Erythroblast (primary cell): ENCODE measurements around the gene POT1.

Experiments used
- DNase-seq, 2 experiments: peaks; one replicate each; lab custom pipeline; 2025; lab: John Stamatoyannopoulos, UW
- GATA1 ChIP-seq: IDR thresholded peaks from 2 replicates; pipeline ENCODE4 v1.6.1; 2011; ENCODE audit warnings: low read depth, mild to moderate bottlenecking, control low read depth, low read length, moderate library complexity
- POLR2A ChIP-seq: IDR thresholded peaks from 2 replicates; pipeline ENCODE4 v1.6.1; 2011; ENCODE audit warnings: mild to moderate bottlenecking, low read length

POT1 gene

GRCh38 chr7:124887247-124887646 is 42.4 kb downstream of the POT1 start:
- DNase-seq, result no peak
- TF ChIP-seq GATA1, result no peak
- TF ChIP-seq POLR2A, result no peak

DNA sequence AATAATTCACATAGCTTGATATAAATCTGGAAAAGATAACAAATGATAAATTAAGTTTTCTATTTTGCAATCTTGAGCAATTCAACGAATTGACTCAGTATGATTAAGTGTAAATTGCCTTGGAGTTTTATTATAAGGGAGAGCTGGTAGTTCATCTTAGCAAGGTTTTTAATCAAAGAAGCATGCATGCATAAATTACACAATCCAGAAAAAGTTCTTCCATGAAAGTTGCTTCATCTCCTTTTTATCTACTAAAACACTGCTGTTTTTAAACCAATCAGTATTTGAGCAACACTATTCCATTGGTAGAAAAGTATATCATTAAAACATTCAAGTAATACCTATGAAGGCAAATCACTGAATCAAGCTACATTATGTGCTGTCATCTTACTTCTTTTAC is 47.6 kb downstream of the POT1 start:
- no peak for DNase-seq
- TF ChIP-seq POLR2A, result no peak
- TF ChIP-seq GATA1, result no peak

DNA sequence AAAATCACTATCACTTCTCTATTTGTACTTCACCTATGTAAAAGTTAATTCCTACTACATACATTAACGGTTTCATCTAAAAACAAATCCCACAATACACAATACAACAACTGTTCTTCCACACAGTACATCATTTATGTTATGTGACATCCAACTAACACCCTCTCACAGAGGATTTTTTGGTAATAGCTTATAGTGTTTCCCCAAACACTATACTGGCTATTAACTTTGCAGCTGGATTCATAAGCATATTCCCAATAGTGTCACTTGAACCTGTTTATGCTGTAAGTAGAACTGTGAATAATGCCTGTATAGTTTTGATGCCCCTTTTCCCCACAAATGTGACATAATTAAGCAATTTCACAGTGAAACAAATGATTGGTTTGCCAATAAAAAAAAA is 49.9 kb downstream of the POT1 start:
- TF ChIP-seq GATA1, result no peak
- TF ChIP-seq POLR2A, result no peak
- DNase-seq, result no peak

- no peak for TF ChIP-seq POLR2A
- TF ChIP-seq GATA1, result no peak
Measured at GRCh38 chr7:124879103-124879502, 50.5 kb downstream of the POT1 start.

DNA sequence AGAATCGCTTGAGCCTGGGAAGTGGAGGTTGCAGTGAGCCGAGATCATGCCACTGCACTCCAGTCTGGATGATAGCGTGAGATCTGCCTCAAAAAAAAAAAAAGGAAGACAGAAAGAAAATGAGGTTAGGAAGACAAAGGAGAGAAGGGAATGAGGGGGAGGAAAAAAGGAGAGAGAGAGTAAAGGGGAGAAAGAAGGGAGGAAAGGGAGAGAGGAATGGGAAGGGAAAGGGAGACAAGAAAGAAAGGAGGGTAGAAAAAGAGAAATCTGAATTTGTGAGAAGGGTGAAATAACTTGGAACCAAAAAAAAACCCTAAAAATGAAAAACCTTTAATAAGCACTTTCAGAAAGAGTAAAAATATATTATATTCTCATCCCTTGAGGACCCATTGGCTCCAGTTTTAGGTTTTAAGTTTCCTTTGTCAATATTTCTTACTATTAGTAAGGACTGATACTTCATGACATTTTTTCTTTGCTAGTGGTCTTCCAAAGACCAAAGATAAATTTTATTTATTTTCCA is 54.9 kb downstream of the POT1 start:
- TF ChIP-seq POLR2A (no peak), GATA1 (no peak)
- no peak for DNase-seq

More at GRCh38 chr7:124879103-124879502, 50.5 kb downstream of the POT1 start:
- DNase-seq, result no peak

DNA sequence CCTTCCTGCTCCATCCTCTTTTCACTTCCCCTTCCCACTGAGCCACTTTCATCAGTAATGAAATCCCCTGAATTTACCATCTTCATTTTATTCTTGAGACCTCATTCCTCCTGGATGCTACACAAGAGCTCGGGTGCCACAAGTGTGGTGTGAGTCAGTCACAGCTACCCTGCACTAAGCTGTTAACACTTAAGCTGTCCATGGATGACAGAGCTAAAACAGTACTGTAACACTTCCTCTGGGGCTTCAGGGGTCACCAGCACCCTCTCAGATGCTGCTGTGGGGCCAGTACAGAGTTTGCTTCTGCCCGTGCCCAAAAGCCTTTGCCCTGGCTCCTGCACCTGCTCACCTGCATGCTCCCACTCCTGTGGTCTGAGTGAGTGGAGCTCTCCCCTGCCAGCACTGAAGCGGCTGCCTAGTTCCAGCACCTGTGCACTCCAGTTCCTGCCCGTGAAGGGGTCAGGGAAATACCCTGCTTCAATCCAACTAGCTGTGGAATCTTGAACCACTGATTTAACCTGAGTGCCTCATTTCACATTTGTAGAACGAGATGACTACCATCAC is 71.9 kb downstream of the POT1 start:
- no peak for DNase-seq
- TF ChIP-seq GATA1, result no peak
- TF ChIP-seq POLR2A, result no peak

DNA sequence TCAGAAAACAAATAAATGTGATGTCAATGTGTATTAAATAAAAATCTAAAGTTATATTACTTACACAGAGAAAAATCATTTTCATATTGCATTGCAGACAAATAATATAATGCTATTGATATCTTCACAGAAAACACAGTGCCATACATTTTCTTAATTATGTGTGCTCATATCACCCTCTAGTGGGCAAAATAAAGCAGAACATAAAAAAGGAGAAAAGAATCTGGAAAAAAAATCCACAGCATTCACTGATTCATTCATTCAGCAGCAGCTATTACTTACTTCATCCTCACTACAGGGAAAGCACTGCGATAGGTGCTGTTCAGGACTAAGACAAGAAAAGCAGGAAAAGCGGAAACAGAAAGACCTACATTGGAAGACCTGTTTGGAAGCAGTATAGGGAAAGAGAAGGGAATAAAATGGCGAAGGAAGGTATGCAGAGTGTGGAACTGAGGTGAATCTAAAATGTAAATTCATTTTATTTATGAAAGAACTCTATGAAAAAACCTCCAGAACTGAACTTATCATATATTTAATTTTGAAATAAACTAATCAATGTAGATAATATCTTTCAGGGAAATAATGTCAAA is 73.2 kb downstream of the POT1 start:
- peak; percentile 23 to 55 for DNase-seq

DNA sequence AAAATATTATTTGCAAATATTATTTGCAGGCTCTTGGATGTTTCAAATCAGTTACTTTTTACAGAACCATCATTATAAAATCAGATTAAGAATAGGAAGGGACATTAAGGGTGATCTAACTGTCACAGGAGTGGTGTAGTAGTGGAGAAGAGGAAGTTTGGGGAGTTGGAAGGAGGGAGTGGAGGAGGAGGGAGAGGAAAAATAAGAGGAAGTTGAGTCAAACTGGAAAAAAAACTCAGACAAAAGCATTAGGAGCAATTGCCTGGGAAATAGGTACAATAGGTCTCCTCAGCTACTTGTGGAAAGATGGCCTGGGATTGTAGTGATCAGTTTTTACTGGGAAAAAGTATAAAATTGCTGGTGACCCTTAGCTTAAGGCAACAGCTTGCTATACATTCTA is 86.3 kb downstream of the POT1 start:
- no peak for DNase-seq
- no peak for TF ChIP-seq GATA1
- no peak for TF ChIP-seq POLR2A

More for the DNA sequence above, 73.2 kb downstream of the POT1 start:
- TF ChIP-seq GATA1 (no peak), POLR2A (no peak)

DNA sequence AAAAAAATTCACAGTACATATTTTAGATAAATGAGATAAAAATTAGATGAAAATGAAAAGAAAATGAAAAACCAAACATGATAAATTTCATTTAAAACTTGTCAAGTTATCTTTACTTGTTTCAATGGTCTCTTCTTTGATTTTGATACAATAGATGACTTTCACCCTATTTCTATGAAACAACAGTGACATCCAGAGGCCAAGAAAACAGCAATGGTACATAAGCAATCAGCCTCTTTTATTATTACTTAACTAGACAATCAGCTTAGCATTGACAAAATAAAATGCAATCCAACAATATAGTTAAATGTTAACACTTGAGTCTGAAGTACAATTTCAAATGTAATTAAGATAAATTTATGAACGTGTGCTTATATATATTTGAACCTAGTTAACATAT is 89.2 kb downstream of the POT1 start:
- DNase-seq, result no peak
- TF ChIP-seq GATA1 (no peak), POLR2A (no peak)

DNA sequence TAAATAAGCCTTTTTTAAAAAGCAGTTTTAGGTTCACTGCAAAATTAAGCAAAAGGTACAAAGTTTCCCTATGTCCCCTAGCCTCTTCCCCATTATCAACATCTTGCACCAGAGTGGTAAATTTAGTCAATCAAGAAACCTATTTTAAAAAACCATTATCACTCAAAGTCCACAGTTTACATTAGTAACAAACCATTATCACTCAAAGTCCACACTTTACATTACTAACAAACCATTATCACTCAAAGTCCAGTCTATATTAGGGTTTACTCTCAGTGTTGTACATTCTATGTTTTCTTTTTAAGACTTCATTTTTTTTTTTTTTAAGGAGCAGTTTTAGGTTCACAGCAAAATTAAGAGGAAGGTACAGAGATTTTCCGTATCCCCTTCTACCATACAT is 89.9 kb downstream of the POT1 start:
- TF ChIP-seq POLR2A (no peak), GATA1 (no peak)
- DNase-seq, result no peak

- TF ChIP-seq GATA1, result no peak
- TF ChIP-seq POLR2A, result no peak
- DNase-seq, result no peak
Measured at GRCh38 chr7:124836173-124836572, 93.5 kb downstream of the POT1 start.

GRCh38 chr7:124818807-124819206 is 110.8 kb downstream of the POT1 start:
- TF ChIP-seq POLR2A, result no peak
- TF ChIP-seq GATA1, result no peak

DNA sequence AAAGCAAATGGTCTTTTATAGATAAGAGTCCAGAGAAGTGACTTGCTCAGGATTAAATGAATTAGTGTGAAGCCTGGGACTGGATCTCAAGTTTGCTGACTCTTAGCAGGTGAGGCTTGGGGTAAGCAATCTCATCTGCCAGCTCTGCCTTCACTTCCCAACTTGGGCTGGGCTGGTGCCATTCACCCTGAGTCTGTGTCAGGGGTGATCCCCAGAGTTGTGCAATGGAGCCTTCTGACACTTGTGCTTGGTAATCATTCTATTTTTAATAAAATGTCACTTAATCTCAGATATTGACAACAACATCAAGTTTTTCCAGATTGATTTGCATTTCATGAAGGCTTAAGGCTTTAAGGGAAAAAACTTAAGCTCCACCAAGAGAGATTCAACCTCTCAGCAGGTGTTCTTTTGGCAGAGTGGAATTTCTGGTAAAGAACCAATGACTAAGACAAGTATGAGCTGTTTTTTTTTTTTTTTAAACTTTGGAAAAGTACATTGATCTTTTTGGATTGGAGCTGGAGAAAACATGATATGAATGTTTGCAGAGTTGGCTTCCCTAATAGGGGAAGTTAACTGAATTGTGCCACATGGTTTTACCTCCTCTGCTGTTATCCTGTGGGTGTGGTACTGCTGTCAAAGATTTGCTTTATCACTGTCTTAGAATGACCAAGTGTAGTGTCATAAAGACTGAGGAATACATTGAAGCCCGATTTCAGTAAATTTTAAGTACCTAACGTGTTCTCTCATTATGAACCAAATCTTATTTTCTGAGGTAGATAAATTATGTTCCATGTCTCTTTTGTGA is 115.4 kb downstream of the POT1 start:
- DNase-seq, result no peak
- TF ChIP-seq POLR2A (no peak), GATA1 (no peak)

More at GRCh38 chr7:124818807-124819206, 110.8 kb downstream of the POT1 start:
- no peak for DNase-seq

DNA sequence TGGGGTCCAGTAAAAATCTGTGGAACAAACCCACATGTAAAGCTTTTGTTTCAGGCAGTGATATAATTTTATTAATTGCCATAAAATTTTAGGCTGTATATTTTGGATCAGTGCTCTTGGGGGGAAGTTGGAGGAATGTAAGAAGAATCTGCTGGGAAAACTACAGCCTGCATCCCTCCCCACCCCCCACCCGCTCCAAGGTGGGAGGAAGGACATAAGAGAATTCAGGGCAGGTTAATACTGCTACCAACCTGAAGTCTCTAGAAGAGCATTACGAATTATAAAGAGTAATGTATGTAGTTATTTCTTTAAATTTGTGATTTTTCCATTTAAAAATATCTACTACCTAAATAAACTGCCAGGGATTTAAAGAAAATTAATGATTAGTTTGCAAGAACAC is 116.9 kb downstream of the POT1 start:
- no peak for TF ChIP-seq POLR2A
- TF ChIP-seq GATA1, result no peak
- DNase-seq, result no peak

DNA sequence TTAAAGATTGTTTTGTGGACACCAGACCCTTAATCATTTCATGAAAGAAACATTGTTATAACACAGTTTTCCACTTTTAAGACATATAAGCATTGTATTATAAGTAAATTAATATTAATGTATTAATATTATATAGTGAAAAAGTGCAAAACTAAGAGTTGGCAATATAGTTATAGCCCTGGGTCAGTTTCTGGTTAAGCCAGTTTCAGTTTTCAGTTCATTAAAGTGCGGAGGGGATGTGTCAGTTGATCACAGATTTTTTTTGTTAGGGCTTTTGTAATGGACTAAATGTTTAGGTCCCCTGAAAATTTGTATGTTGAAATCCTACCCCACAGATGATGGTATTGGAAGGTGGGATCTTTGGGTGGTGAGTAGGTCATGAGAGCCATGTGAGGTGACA is 118.3 kb downstream of the POT1 start:
- TF ChIP-seq GATA1, result no peak
- TF ChIP-seq POLR2A, result no peak
- no peak for DNase-seq
